Transverse colon (tissue), 4 donors: ENCODE results near the gene MFSD12. TPM values are rescaled to one million over a fixed set of nuclear protein-coding genes. Genes with fewer than 3 reads are reported as not detected.

Experiments
- DNase-seq: peaks from one replicate; pipeline ENCODE4 v3.0.0-alpha.2; 2019
- H3K27ac ChIP-seq, 4 donors: fragments of 200-600 bp; sonication (generic); 2 replicates each; pipeline ENCODE4 v1.5.1; 2016 to 2018; ENCODE audit warnings: inconsistent platforms in 4 of 4
- H3K27me3 ChIP-seq: fragments of 200-600 bp; sonication (generic); 2 replicates; pipeline ENCODE4 v1.5.1; 2017; ENCODE audit warnings: inconsistent platforms
- H3K36me3 ChIP-seq, 4 donors: fragments of 200-600 bp; sonication (generic); 2 replicates each; pipeline ENCODE4 v1.5.1; 2017 to 2019; ENCODE audit warnings: inconsistent platforms in 4 of 4
- H3K4me1 ChIP-seq, 4 donors: fragments of 200-600 bp; sonication (generic); 2 replicates each; pipeline ENCODE4 v1.5.1; 2017 to 2020; ENCODE audit warnings: inconsistent platforms in 4 of 4
- H3K4me3 ChIP-seq, 4 donors: fragments of 200-600 bp; sonication (generic); 1 replicate in 1 of 4; 2 replicates in 3 of 4; pipeline versions ENCODE4 v1.5.1 to v1.6.1; 2017 to 2019; ENCODE audit warnings: inconsistent platforms in 4 of 4
- H3K9me3 ChIP-seq, 2 donors: fragments of 200-600 bp; sonication (generic); 2 replicates each; pipeline ENCODE4 v1.5.1; 2017 to 2019; ENCODE audit warnings: inconsistent platforms in 2 of 2
- CTCF ChIP-seq, 5 experiments: fragments of 200-600 bp in 3 of 5; fragments of 450-650 bp in 2 of 5; sonication (generic) in 3 of 5; IDR thresholded peaks; 1 replicate in 2 of 5; 2 replicates in 3 of 5; pipeline ENCODE4 v1.5.1; 2016 to 2017; ENCODE audit warnings: antibody characterized with exemption in 5 of 5, inconsistent platforms in 3 of 5, mild to moderate bottlenecking in 2 of 5, moderate library complexity in 1 of 5
- EP300 ChIP-seq: sonication (generic); formaldehyde crosslinking; IDR thresholded peaks from one replicate; pipeline ENCODE4 v1.6.1; 2017; ENCODE audit warnings: antibody characterized with exemption, low read depth
- POLR2A ChIP-seq: fragments of 450-650 bp; IDR thresholded peaks from one replicate; pipeline ENCODE4 v1.6.1; 2016; ENCODE audit warnings: antibody characterized with exemption, mild to moderate bottlenecking, moderate library complexity
- POLR2AphosphoS5 ChIP-seq, 3 donors: sonication (generic); formaldehyde crosslinking; IDR thresholded peaks; one replicate each; pipeline ENCODE4 v1.6.1; 2016; ENCODE audit warnings: antibody characterized with exemption in 3 of 3
- WGBS, 2 donors: methylation state at CpG; one replicate each; pipeline ENCODE4 v1.1.5; 2018; ENCODE audit warnings: low coverage in 1 of 2; 5-methylcytosine and 5-hydroxymethylcytosine counted together
- in situ Hi-C, 4 donors: fragments of 200-750 bp; cut with MboI; loops; one replicate each; pipeline versions ENCODE4 v1.15.0 to v1.15.1; 2017; ENCODE audit warnings: low sequenced_read_pairs in 3 of 4, low pct_ligation_motif_present in 1 of 4, low pct_unique_long_range_greater_than_20kb in 1 of 4
- intact Hi-C: fragments of 100-400 bp; cut with DNase I; formaldehyde crosslinking; loops from one replicate; pipeline ENCODE4 v1.15.1; 2023; ENCODE audit warnings: low total_unique reads
- total RNA-seq, 4 donors: library from RNA; depleted of rRNA; stranded (reverse); fragments of >200 nt; gene quantifications; one replicate each; pipeline ENCODE4 v1.1.0, GENCODE V29; 2016

Gene MFSD12
- total RNA-seq, 4 donors from 2014 or later, result 35.2 to 214 (median 49.2) TPM

- Histone ChIP-seq H3K4me3 (no peak overlapping the region), H3K27me3 (no peaks in the 10 kb centered on the region), H3K27ac (no peak overlapping the region), H3K4me1 (peaks cover 0 to 20% (median 9%) of the 10 kb centered on the region in 4 donors), H3K36me3 (no peaks in the 10 kb centered on the region), H3K9me3 (no peaks in the 10 kb centered on the region)
- DNase-seq, result no peak
- in situ Hi-C loops, result no loop called here
- 90% methylated on average over 11 of the region's 12 CpGs; no CpG with 5 or more reads in 1 of the 2 donors for WGBS, 2 donors
- no peak for TF ChIP-seq EP300
- TF ChIP-seq POLR2A, result no peak
- no peak for TF ChIP-seq POLR2AphosphoS5 (IDR thresholded peaks at IDR 0.05)
- no peak for TF ChIP-seq CTCF (IDR thresholded peaks at IDR 0.05)
- intact Hi-C loops, result no loop called here
Observed at GRCh38 chr19:3514930-3515329, 42.5 kb downstream of the MFSD12 start.

- in situ Hi-C loops (no loop called here), intact Hi-C loops (loop anchor here (2.0 kb wide), 1 partner anchor 13 kb away; no protein-coding TSS in a partner anchor)
- Histone ChIP-seq H3K4me3 (no peak overlapping the region), H3K4me1 (peaks cover 0 to 20% (median 9%) of the 10 kb centered on the region in 4 donors), H3K9me3 (no peaks in the 10 kb centered on the region), H3K27ac (no peak overlapping the region), H3K27me3 (no peaks in the 10 kb centered on the region), H3K36me3 (no peaks in the 10 kb centered on the region)
- DNase-seq, result no peak
- TF ChIP-seq POLR2A (no peak), POLR2AphosphoS5 (IDR thresholded peaks at IDR 0.05) (no peak), EP300 (no peak), CTCF (IDR thresholded peaks at IDR 0.05) (no peak)
- 83% methylated on average over 23 of the region's 23 CpGs; no CpG with 5 or more reads in 1 of the 2 donors for WGBS, 2 donors
Observed at GRCh38 chr19:3513229-3514140, 43.9 kb downstream of the MFSD12 start.

GRCh38 chr19:3512562-3513228 lies 44.7 kb downstream of the MFSD12 start:
- H3K9me3 ChIP-seq, result no peaks in the 10 kb centered on the region
- H3K4me1 ChIP-seq, result peaks cover 2 to 23% (median 10%) of the 10 kb centered on the region in 4 donors
- no peak overlapping the region for H3K4me3 ChIP-seq
- H3K36me3 ChIP-seq, result no peaks in the 10 kb centered on the region
- no peaks in the 10 kb centered on the region for H3K27me3 ChIP-seq
- no peak for DNase-seq
- in situ Hi-C loops, result no loop called here
- TF ChIP-seq POLR2AphosphoS5 (IDR thresholded peaks at IDR 0.05) (no peak), EP300 (no peak), POLR2A (no peak), CTCF (IDR thresholded peaks at IDR 0.05) (no peak)
- 93% methylated on average over 17 of the region's 17 CpGs; no CpG with 5 or more reads in 1 of the 2 donors for WGBS, 2 donors
- intact Hi-C loops, result loop anchor here (2.0 kb wide), 1 partner anchor 14 kb away; no protein-coding TSS in a partner anchor
- no peak overlapping the region for H3K27ac ChIP-seq
